ENCODE data around the gene SLK.

The SLK gene

GRCh38 chr10:103954543-103954942, 12.4 kb upstream of the SLK start:
- DNase-seq (ENCODE audit: insufficient read length, low spot score), result no peak
- TF ChIP-seq CTCF (IDR thresholded peaks at IDR 0.05; ENCODE audit: insufficient read depth, missing control alignments), result no peak
- FAIRE-seq, result no peak

- FAIRE-seq (no peak), DNase-seq (ENCODE audit: insufficient read length, low spot score) (no peak)
- TF ChIP-seq CTCF (IDR thresholded peaks at IDR 0.05; ENCODE audit: insufficient read depth, missing control alignments), result no peak
These were observed 7.9 kb upstream of the SLK start for GRCh38 chr10:103958996-103959395.

GRCh38 chr10:103960103-103960502, 6.8 kb upstream of the SLK start:
- FAIRE-seq (no peak), DNase-seq (ENCODE audit: insufficient read length, low spot score) (no peak)
- no peak for TF ChIP-seq CTCF (IDR thresholded peaks at IDR 0.05; ENCODE audit: insufficient read depth, missing control alignments)

GRCh38 chr10:103967448-103968071, 620 bp downstream of the SLK start:
- no peak for TF ChIP-seq CTCF (IDR thresholded peaks at IDR 0.05; ENCODE audit: insufficient read depth, missing control alignments)
- FAIRE-seq, result no peak
- DNase-seq (ENCODE audit: insufficient read length, low spot score), result no peak

GRCh38 chr10:103968441-103969391, 1.8 kb downstream of the SLK start:
- DNase-seq (ENCODE audit: insufficient read length, low spot score) (no peak), FAIRE-seq (no peak)
- TF ChIP-seq CTCF (IDR thresholded peaks at IDR 0.05; ENCODE audit: insufficient read depth, missing control alignments), result no peak

- DNase-seq (ENCODE audit: insufficient read length, low spot score) (no peak), FAIRE-seq (no peak)
- no peak for TF ChIP-seq CTCF (IDR thresholded peaks at IDR 0.05; ENCODE audit: insufficient read depth, missing control alignments)
These were observed 2.5 kb downstream of the SLK start for GRCh38 chr10:103969436-103969835.

Measured in D721Med (cell line).